Measurements from ENCODE around the gene TCEA2. TPM values are rescaled to one million over a fixed set of nuclear protein-coding genes. Genes with fewer than 3 reads are reported as not detected.
A peak's percentile ranks its signal among the peaks of the same experiment; 100 is the strongest.

Gene TCEA2
- total and polyA plus RNA-seq, 2 of the 13 experiments (the other 11 are each of a cell fraction or from before 2014, with no cell fraction given) = 28.1 to 33.7 TPM

GRCh38 chr20:64055396-64055892 is 7.6 kb upstream of the TCEA2 start (continued):
- no peak for TF ChIP-seq ATF6 (CRISPR knock-in tag; conservative IDR thresholded peaks at IDR 0.05)
- TF ChIP-seq SATB2 (CRISPR knock-in tag; IDR thresholded peaks at IDR 0.05) = 0 out of 2 replicates have a peak, but pooled peaks have one; percentile 39
- TF ChIP-seq BORCS8-MEF2B (CRISPR knock-in tag; IDR thresholded peaks at IDR 0.05) = peak; percentile 53; the same call in 1 of the 2 replicates
- TF ChIP-seq ZNF136 (CRISPR knock-in tag; IDR thresholded peaks at IDR 0.05; ENCODE audit: low read depth) = no peak

GRCh38 chr20:64055893-64056638 is 6.9 kb upstream of the TCEA2 start:
- Histone ChIP-seq H3K79me2 (ENCODE audit: insufficient read depth, low read length) (no peaks in the 10 kb centered on the region), H3K9me3 (ENCODE audit: low read length) (no peaks in the 10 kb centered on the region), H3K27ac (ENCODE audit: extremely low read length, insufficient read depth, low read length) (peak overlapping the region; percentile 77), H3K9ac (ENCODE audit: insufficient read depth, low read depth, low read length) (peak overlapping the region; percentile 72), H3K27me3 (ENCODE audit: control insufficient read depth in 1 of 2, insufficient read depth in 2 of 2, low read length in 2 of 2) (no peaks in the 10 kb centered on the region), H3K36me3 (replicated peaks in 1 of 2; ENCODE audit: control insufficient read depth in 1 of 2, insufficient read depth in 2 of 2, low read length in 2 of 2) (no peaks in the 10 kb centered on the region), H3K4me1 (ENCODE audit: insufficient read depth, low read length) (peaks cover 85% of the 10 kb centered on the region), H3K4me2 (ENCODE audit: low read depth, low read length) (peak overlapping the region; percentile 87), H4K20me1 (ENCODE audit: insufficient read depth, low read length) (no peaks in the 10 kb centered on the region), H3K4me3 (replicated peaks in 1 of 3; ENCODE audit: insufficient read depth in 1 of 3, low read depth in 2 of 3, low read length in 3 of 3) (peak overlapping the region; percentile 40 to 69 (median 42)), H2AFZ (ENCODE audit: low read length) (no peak overlapping the region)
- BruUV-seq (replicated peaks) = no TSS peak
- ChIA-PET CTCF (ENCODE audit: low intra/inter-chr PET ratio, low total read pairs) (interaction anchor here (3.7 kb wide), 1 partner anchor 76 kb away, joined by 33 read pairs; the partner anchor contains the start of genes PRPF6 and SAMD10), POLR2A (interaction anchor here (1.1 to 9.4 kb wide), 5 partner anchors 10 to 429 kb away, joined by 3 to 252 read pairs (median 6); partner anchors contain the start of genes C20orf204, GMEB2 and UCKL1)
- FAIRE-seq (no peak), DNase-seq (ENCODE audit: low spot score) (peak; percentile 90), ATAC-seq (peak; percentile 11)
- WGBS (ENCODE audit: low lambda C conversion rate) = 9% methylated on average over 15 of the region's 22 CpGs
- intact Hi-C loops (cut with micrococcal nuclease; ENCODE audit: unreplicated experiment) (loop anchor here (2.0 kb wide), 2 partner anchors 13 to 19 kb away; partner anchors contain the start of gene C20orf204), in situ Hi-C loops (cut with HindIII; ENCODE audit: extremely low pct_ligation_motif_present, low pct_unique_long_range_greater_than_20kb) (loop anchor here (5.0 kb wide), 1 partner anchor 79 kb away; the partner anchor contains the start of gene SAMD10)
- TF ChIP-seq E2F5 (CRISPR knock-in tag; conservative IDR thresholded peaks at IDR 0.05) (0 out of 2 replicates have a peak, but pooled peaks have one; percentile 13), MXD1 (CRISPR knock-in tag; IDR thresholded peaks at IDR 0.05) (peak; percentile 64), XRCC5 (optimal IDR thresholded peaks at IDR 0.05; ENCODE audit: low read length) (no peak), ONECUT2 (CRISPR knock-in tag; IDR thresholded peaks at IDR 0.05) (no peak), HDAC1 (CRISPR knock-in tag; IDR thresholded peaks at IDR 0.05) (no peak), ZFY (CRISPR knock-in tag; IDR thresholded peaks at IDR 0.05) (peak; percentile 76), RBAK (CRISPR knock-in tag; IDR thresholded peaks at IDR 0.05) (peak; percentile 25; the same call in 1 of the 2 replicates), ZNF3 (CRISPR knock-in tag; IDR thresholded peaks at IDR 0.05) (peak; percentile 68), SIX4 (CRISPR knock-in tag; IDR thresholded peaks at IDR 0.05) (0 out of 2 replicates have a peak, but pooled peaks have one; percentile 37), NKX3-1 (CRISPR knock-in tag; IDR thresholded peaks at IDR 0.05) (no peak), MEIS1 (CRISPR knock-in tag; IDR thresholded peaks at IDR 0.05; ENCODE audit: borderline replicate concordance) (no peak; the same call in 1 of the 2 replicates), KLF11 (CRISPR knock-in tag; IDR thresholded peaks at IDR 0.05) (no peak), REPIN1 (CRISPR knock-in tag; IDR thresholded peaks at IDR 0.05; ENCODE audit: borderline replicate concordance, low read depth) (no peak), NFYB (CRISPR knock-in tag; IDR thresholded peaks at IDR 0.05) (no peak), LBX2 (CRISPR knock-in tag; IDR thresholded peaks at IDR 0.05; ENCODE audit: borderline replicate concordance) (peak; percentile 54; the same call in 1 of the 2 replicates)
